NT2/D1 (cell line): ENCODE data around the gene TNFRSF13B.

ENCODE experiments used
- SUZ12 ChIP-seq: IDR thresholded peaks from 2 replicates; pipeline ENCODE4 v1.6.1; 2011; ENCODE audit not compliant: insufficient read length, insufficient read depth; ENCODE audit errors: extremely low read depth
- YY1 ChIP-seq: IDR thresholded peaks from 2 replicates; pipeline ENCODE4 v1.6.1; 2011; ENCODE audit not compliant: insufficient read length, insufficient read depth
- ZNF274 ChIP-seq: IDR thresholded peaks from 2 replicates; pipeline ENCODE4 v1.6.1; 2011; ENCODE audit warnings: mild to moderate bottlenecking, low read depth, low read length

GRCh38 chr17:17015230-17015629, 43.3 kb upstream of the TNFRSF13B start:
- TF ChIP-seq YY1 (no peak), ZNF274 (no peak), SUZ12 (no peak)
